ENCODE data around the gene AOAH.

GRCh38 chr7:36521911-36522310 lies 202.4 kb downstream of the AOAH start:
- TF ChIP-seq CTCF (IDR thresholded peaks at IDR 0.05; ENCODE audit: low read depth, low read length, poor library complexity, severe bottlenecking) (no peak), EZH2phosphoT487 (IDR thresholded peaks at IDR 0.05; ENCODE audit: borderline replicate concordance, low read length) (no peak)

All from DOHH2 (cell line).